ENCODE data around the gene CCDC15. TPM values are rescaled to one million over a fixed set of nuclear protein-coding genes. Genes with fewer than 3 reads are reported as not detected.

CCDC15 gene
- total RNA-seq, 6 donors from 2014 or later = 0.89 to 3.1 (median 1.2) TPM

- ATAC-seq (ENCODE audit: low FRiP score in 2 of 2) (no peak), DNase-seq (no peak)
- H3K36me3 ChIP-seq = no peaks in the 10 kb centered on the region
- no peaks in the 10 kb centered on the region for H3K9me3 ChIP-seq
- 89 to 95% methylated on average over 4 of the region's 4 CpGs for WGBS, 2 donors
- no peak overlapping the region for H3K27ac ChIP-seq
- no peak for TF ChIP-seq POLR2A (IDR thresholded peaks at IDR 0.05)
- no peak overlapping the region for H3K4me3 ChIP-seq
- peaks cover 0 to 16% (median 5%) of the 10 kb centered on the region in 4 donors for H3K4me1 ChIP-seq
- H3K27me3 ChIP-seq = no peaks in the 10 kb centered on the region
These were observed 31.2 kb upstream of the CCDC15 start for GRCh38 chr11:124922831-124923230.

GRCh38 chr11:124923296-124923695 is 30.7 kb upstream of the CCDC15 start:
- Histone ChIP-seq H3K36me3 (no peaks in the 10 kb centered on the region), H3K4me3 (no peak overlapping the region), H3K27me3 (no peaks in the 10 kb centered on the region), H3K27ac (no peak overlapping the region), H3K4me1 (peaks cover 0 to 16% (median 5%) of the 10 kb centered on the region in 4 donors), H3K9me3 (no peaks in the 10 kb centered on the region)
- no peak for TF ChIP-seq POLR2A (IDR thresholded peaks at IDR 0.05)
- no peak for TF ChIP-seq CTCF (IDR thresholded peaks at IDR 0.05)
- no peak for TF ChIP-seq POLR2AphosphoS5 (IDR thresholded peaks at IDR 0.05)
- no peak for TF ChIP-seq EP300 (IDR thresholded peaks at IDR 0.05)
- no peak for DNase-seq
- ATAC-seq (ENCODE audit: low FRiP score in 2 of 2) = no peak

GRCh38 chr11:124928942-124929665 is 24.9 kb upstream of the CCDC15 start:
- ATAC-seq (ENCODE audit: low FRiP score in 2 of 2) (no peak), DNase-seq (no peak)
- H3K9me3 ChIP-seq = no peaks in the 10 kb centered on the region
- 41 to 47% methylated on average over 4 of the region's 4 CpGs for WGBS, 2 donors
- H3K36me3 ChIP-seq = no peaks in the 10 kb centered on the region
- no peak overlapping the region for H3K27ac ChIP-seq
- no peaks in the 10 kb centered on the region for H3K27me3 ChIP-seq
- no peaks in the 10 kb centered on the region for H3K4me1 ChIP-seq
- no peak overlapping the region for H3K4me3 ChIP-seq
- TF ChIP-seq CTCF (IDR thresholded peaks at IDR 0.05) (no peak), POLR2AphosphoS5 (IDR thresholded peaks at IDR 0.05) (no peak), POLR2A (IDR thresholded peaks at IDR 0.05) (no peak), EP300 (IDR thresholded peaks at IDR 0.05) (no peak)

- no peak for ATAC-seq (ENCODE audit: low FRiP score in 2 of 2)
These were observed 23.2 kb upstream of the CCDC15 start for GRCh38 chr11:124930799-124931198.

More at GRCh38 chr11:124930799-124931198, 23.2 kb upstream of the CCDC15 start:
- H3K4me3 ChIP-seq = no peak overlapping the region
- TF ChIP-seq POLR2AphosphoS5 (IDR thresholded peaks at IDR 0.05) (no peak), POLR2A (IDR thresholded peaks at IDR 0.05) (no peak), CTCF (IDR thresholded peaks at IDR 0.05) (no peak)
- no peak overlapping the region for H3K27ac ChIP-seq
- peaks cover 0 to 4% (median 0%) of the 10 kb centered on the region in 4 donors for H3K4me1 ChIP-seq
- no peak for DNase-seq
- no peaks in the 10 kb centered on the region for H3K9me3 ChIP-seq
- no peaks in the 10 kb centered on the region for H3K27me3 ChIP-seq
- WGBS, 2 donors = 70 to 77% methylated on average over 3 of the region's 3 CpGs
- no peaks in the 10 kb centered on the region for H3K36me3 ChIP-seq
